Mesendoderm (in vitro differentiated cells): ENCODE measurements around the gene RUNX2.

Experiments used
- DNase-seq: peaks from one replicate; pipeline ENCODE4 v3.0.0; 2013
- H2AK5ac ChIP-seq: 2 replicates; pipeline ENCODE4 v1.6.1; 2013; ENCODE audit warnings: low read length, inconsistent platforms
- H2BK120ac ChIP-seq: 2 replicates; pipeline ENCODE4 v1.6.1; 2013; ENCODE audit warnings: low read depth, mild to moderate bottlenecking, low read length, moderate library complexity, mixed read lengths
- H2BK15ac ChIP-seq: replicated peaks from 2 replicates; pipeline ENCODE4 v1.6.1; 2013; ENCODE audit warnings: low read depth, mild to moderate bottlenecking, moderate library complexity
- H2BK5ac ChIP-seq: 2 replicates; pipeline ENCODE4 v1.6.1; 2013; ENCODE audit warnings: low read length, inconsistent platforms
- H3K18ac ChIP-seq: 2 replicates; pipeline ENCODE4 v1.6.1; 2013; ENCODE audit warnings: mild to moderate bottlenecking, low read length, mixed read lengths
- H3K23ac ChIP-seq: one replicate; pipeline ENCODE4 v1.6.1; 2013; ENCODE audit warnings: low read length
- H3K27ac ChIP-seq: 2 replicates; pipeline ENCODE4 v1.5.1; 2013; ENCODE audit warnings: low read depth, mild to moderate bottlenecking, inconsistent platforms, low read length, moderate library complexity
- H3K27me3 ChIP-seq: 2 replicates; pipeline ENCODE4 v1.6.1; 2013; ENCODE audit warnings: low read length, control low read depth, mild to moderate bottlenecking, inconsistent platforms; ENCODE audit not compliant: insufficient read depth, poor library complexity
- H3K36me3 ChIP-seq: 2 replicates; pipeline ENCODE4 v1.6.1; 2013; ENCODE audit warnings: low read length, inconsistent platforms; ENCODE audit not compliant: control insufficient read depth, insufficient read depth
- H3K4ac ChIP-seq: one replicate; pipeline ENCODE4 v1.6.1; 2013; ENCODE audit warnings: low read depth, mild to moderate bottlenecking, low read length, moderate library complexity
- H3K4me1 ChIP-seq: 2 replicates; pipeline ENCODE4 v1.6.1; 2013; ENCODE audit warnings: low read depth, low read length, inconsistent platforms; ENCODE audit not compliant: control insufficient read depth
- H3K4me2 ChIP-seq: 2 replicates; pipeline ENCODE4 v1.6.1; 2013; ENCODE audit warnings: low read length
- H3K4me3 ChIP-seq: 2 replicates; pipeline ENCODE4 v1.5.1; 2013; ENCODE audit warnings: mild to moderate bottlenecking, low read length
- H3K56ac ChIP-seq: one replicate; pipeline ENCODE4 v1.6.1; 2013; ENCODE audit warnings: low read length
- H3K79me1 ChIP-seq: 2 replicates; pipeline ENCODE4 v1.6.1; 2013; ENCODE audit warnings: low read length, inconsistent platforms
- H3K79me2 ChIP-seq: 2 replicates; pipeline ENCODE4 v1.6.1; 2013; ENCODE audit warnings: mild to moderate bottlenecking, low read length; ENCODE audit not compliant: control insufficient read depth, insufficient read depth
- H3K9ac ChIP-seq: 2 replicates; pipeline ENCODE4 v1.6.1; 2013; ENCODE audit warnings: low read length, inconsistent platforms
- H4K5ac ChIP-seq: one replicate; pipeline ENCODE4 v1.6.1; 2013; ENCODE audit warnings: low read length
- H4K8ac ChIP-seq: one replicate; pipeline ENCODE4 v1.6.1; 2013; ENCODE audit warnings: low read depth, mild to moderate bottlenecking, control low read depth, low read length, moderate library complexity
- WGBS: extraction: QIAGEN DNeasy Blood & Tissue Kit; methylation state at CpG from one replicate; pipeline ENCODE4 v1.1.7; 2013; ENCODE audit warnings: low lambda C conversion rate, missing lambda C conversion rate; ENCODE audit not compliant: insufficient coverage; ENCODE audit errors: extremely low coverage; 5-methylcytosine and 5-hydroxymethylcytosine counted together

Gene RUNX2

GRCh38 chr6:45684476-45684875, 356.3 kb downstream of the RUNX2 start:
- H3K4me1 ChIP-seq, result no peaks in the 10 kb centered on the region
- H2BK120ac ChIP-seq, result no peak overlapping the region
- no peaks in the 10 kb centered on the region for H3K79me2 ChIP-seq
- H2BK5ac ChIP-seq, result no peak overlapping the region
- H3K9ac ChIP-seq, result no peak overlapping the region
- H3K56ac ChIP-seq, result no peak overlapping the region
- DNase-seq, result no peak
- H3K23ac ChIP-seq, result no peak overlapping the region
- H3K4ac ChIP-seq, result no peak overlapping the region
- H3K27me3 ChIP-seq, result no peaks in the 10 kb centered on the region
- no peak overlapping the region for H2AK5ac ChIP-seq
- H3K4me2 ChIP-seq, result no peak overlapping the region
- H3K18ac ChIP-seq, result no peak overlapping the region
- H4K8ac ChIP-seq, result no peak overlapping the region
- no peaks in the 10 kb centered on the region for H3K79me1 ChIP-seq
- no peak overlapping the region for H3K27ac ChIP-seq
- no peak overlapping the region for H3K4me3 ChIP-seq
- H3K36me3 ChIP-seq, result no peaks in the 10 kb centered on the region
- no peak overlapping the region for H2BK15ac ChIP-seq
- H4K5ac ChIP-seq, result no peak overlapping the region

GRCh38 chr6:45685076-45685475, 356.9 kb downstream of the RUNX2 start:
- H3K27ac ChIP-seq, result no peak overlapping the region

GRCh38 chr6:45686841-45687569, 358.9 kb downstream of the RUNX2 start:
- Histone ChIP-seq H3K4me3 (no peak overlapping the region), H3K36me3 (no peaks in the 10 kb centered on the region), H3K4me1 (no peaks in the 10 kb centered on the region), H2AK5ac (no peak overlapping the region), H2BK120ac (no peak overlapping the region), H2BK5ac (no peak overlapping the region), H3K27me3 (no peaks in the 10 kb centered on the region), H3K4ac (no peak overlapping the region), H3K4me2 (no peak overlapping the region), H2BK15ac (no peak overlapping the region), H3K9ac (no peak overlapping the region), H4K5ac (no peak overlapping the region), H4K8ac (no peak overlapping the region), H3K79me1 (no peaks in the 10 kb centered on the region), H3K18ac (no peak overlapping the region), H3K79me2 (no peaks in the 10 kb centered on the region), H3K27ac (no peak overlapping the region), H3K23ac (no peak overlapping the region), H3K56ac (no peak overlapping the region)
- WGBS, result no CpG with 5 or more reads among the region's 8 CpGs
- DNase-seq, result no peak

More at GRCh38 chr6:45685076-45685475, 356.9 kb downstream of the RUNX2 start:
- H3K4me2 ChIP-seq, result no peak overlapping the region
- no peak overlapping the region for H2BK5ac ChIP-seq
- no peak overlapping the region for H2BK120ac ChIP-seq
- no peaks in the 10 kb centered on the region for H3K4me1 ChIP-seq
- H3K79me2 ChIP-seq, result no peaks in the 10 kb centered on the region
- no peak overlapping the region for H3K9ac ChIP-seq
- H3K56ac ChIP-seq, result no peak overlapping the region
- H3K36me3 ChIP-seq, result no peaks in the 10 kb centered on the region
- H3K18ac ChIP-seq, result no peak overlapping the region
- DNase-seq, result no peak
- H3K4ac ChIP-seq, result no peak overlapping the region
- no peak overlapping the region for H2AK5ac ChIP-seq
- no peak overlapping the region for H4K5ac ChIP-seq
- H3K4me3 ChIP-seq, result no peak overlapping the region
- no peak overlapping the region for H2BK15ac ChIP-seq
- no peaks in the 10 kb centered on the region for H3K27me3 ChIP-seq
- H3K79me1 ChIP-seq, result no peaks in the 10 kb centered on the region
- no peak overlapping the region for H4K8ac ChIP-seq
- no peak overlapping the region for H3K23ac ChIP-seq

- H3K79me1 ChIP-seq, result no peaks in the 10 kb centered on the region
- H3K79me2 ChIP-seq, result no peaks in the 10 kb centered on the region
- no peaks in the 10 kb centered on the region for H3K4me1 ChIP-seq
- no peak overlapping the region for H3K27ac ChIP-seq
- no peak overlapping the region for H2AK5ac ChIP-seq
- H2BK5ac ChIP-seq, result no peak overlapping the region
- no peak overlapping the region for H3K4me3 ChIP-seq
- no peak overlapping the region for H4K5ac ChIP-seq
- H3K36me3 ChIP-seq, result no peaks in the 10 kb centered on the region
- no peak overlapping the region for H3K56ac ChIP-seq
- H2BK15ac ChIP-seq, result no peak overlapping the region
- H3K18ac ChIP-seq, result no peak overlapping the region
- H3K4me2 ChIP-seq, result no peak overlapping the region
- H2BK120ac ChIP-seq, result no peak overlapping the region
- no peak overlapping the region for H3K4ac ChIP-seq
- H3K9ac ChIP-seq, result no peak overlapping the region
- no CpG with 5 or more reads among the region's 9 CpGs for WGBS
- no peak overlapping the region for H3K23ac ChIP-seq
- no peak for DNase-seq
- H3K27me3 ChIP-seq, result no peaks in the 10 kb centered on the region
- H4K8ac ChIP-seq, result no peak overlapping the region
Observed at GRCh38 chr6:45687570-45687969, 359.4 kb downstream of the RUNX2 start.

GRCh38 chr6:45688180-45688579, 360.1 kb downstream of the RUNX2 start:
- Histone ChIP-seq H2BK15ac (no peak overlapping the region), H3K79me1 (no peaks in the 10 kb centered on the region), H2AK5ac (no peak overlapping the region), H3K4ac (no peak overlapping the region), H3K4me1 (no peaks in the 10 kb centered on the region), H3K18ac (no peak overlapping the region), H3K79me2 (no peaks in the 10 kb centered on the region), H4K8ac (no peak overlapping the region), H3K27ac (no peak overlapping the region), H3K27me3 (no peaks in the 10 kb centered on the region), H4K5ac (no peak overlapping the region), H2BK5ac (no peak overlapping the region), H3K4me2 (no peak overlapping the region), H3K23ac (no peak overlapping the region), H3K4me3 (no peak overlapping the region), H3K56ac (no peak overlapping the region), H2BK120ac (no peak overlapping the region), H3K36me3 (no peaks in the 10 kb centered on the region), H3K9ac (no peak overlapping the region)
- WGBS, result no CpG with 5 or more reads among the region's 1 CpG
- no peak for DNase-seq

- Histone ChIP-seq H3K56ac (no peak overlapping the region), H3K4me3 (no peak overlapping the region), H3K36me3 (no peaks in the 10 kb centered on the region), H3K23ac (no peak overlapping the region), H3K4ac (no peak overlapping the region), H3K4me2 (no peak overlapping the region), H3K9ac (no peak overlapping the region), H3K27ac (no peak overlapping the region), H3K27me3 (no peaks in the 10 kb centered on the region), H2BK15ac (no peak overlapping the region), H2AK5ac (no peak overlapping the region), H2BK5ac (no peak overlapping the region), H4K8ac (no peak overlapping the region), H3K4me1 (no peaks in the 10 kb centered on the region), H3K18ac (no peak overlapping the region), H3K79me2 (no peaks in the 10 kb centered on the region), H4K5ac (no peak overlapping the region), H3K79me1 (no peaks in the 10 kb centered on the region), H2BK120ac (no peak overlapping the region)
- no CpG with 5 or more reads among the region's 2 CpGs for WGBS
- no peak for DNase-seq
Observed at GRCh38 chr6:45689926-45690615, 361.9 kb downstream of the RUNX2 start.
